ENCODE results near the gene ANTXR1. TPM values are rescaled to one million over a fixed set of nuclear protein-coding genes. Genes with fewer than 3 reads are reported as not detected.

ANTXR1 gene
- total RNA-seq, 2 donors from 2014 or later, result not detected

DNA sequence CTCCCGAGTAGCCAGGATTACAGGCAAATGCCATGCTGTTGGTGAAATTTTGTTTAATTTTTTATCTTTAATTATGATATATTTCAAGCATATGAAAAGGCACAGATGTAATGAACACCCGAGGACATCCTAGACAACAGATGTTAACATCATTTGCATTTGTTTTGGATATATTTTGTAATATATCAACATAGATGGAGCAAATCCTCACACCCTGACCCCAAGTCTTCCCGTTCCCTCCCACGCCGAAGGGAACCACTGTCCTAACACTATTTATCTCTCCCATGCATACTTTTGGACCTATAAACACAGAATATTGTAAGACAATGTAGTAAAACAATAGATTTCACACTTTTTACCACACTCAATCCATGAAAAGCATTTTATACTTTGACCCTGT is 274.6 kb downstream of the ANTXR1 start:
- no peak for ATAC-seq
- Mint-ChIP-seq H3K36me3 (no peaks in the 10 kb centered on the region), H3K27ac (no peak overlapping the region), H3K9me3 (no peaks in the 10 kb centered on the region)
- no peak for DNase-seq (ENCODE audit: low spot score in 2 of 2)

DNA sequence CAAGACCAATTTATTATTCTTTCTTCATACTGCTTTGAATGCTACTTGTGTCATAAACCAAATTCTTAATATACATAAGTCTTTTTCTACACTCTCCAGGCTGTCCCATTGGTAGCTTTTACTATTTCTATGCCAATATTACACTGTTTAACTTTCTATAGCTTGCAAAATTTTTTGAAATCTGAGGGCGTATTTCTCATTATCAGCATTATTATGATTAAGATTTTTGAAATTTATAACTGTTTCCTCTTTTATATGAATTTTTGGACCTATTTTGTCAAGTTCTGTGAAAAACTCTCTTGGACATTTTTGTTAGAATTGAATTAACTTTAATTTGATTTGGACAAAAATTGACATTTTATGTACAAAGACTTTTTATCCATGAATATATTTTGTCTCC is 275.4 kb downstream of the ANTXR1 start:
- no peaks in the 10 kb centered on the region for H3K36me3 Mint-ChIP-seq
- DNase-seq (ENCODE audit: low spot score in 2 of 2), result no peak
- no peak for ATAC-seq
- H3K9me3 Mint-ChIP-seq, result no peaks in the 10 kb centered on the region
- H3K27ac Mint-ChIP-seq, result no peak overlapping the region

DNA sequence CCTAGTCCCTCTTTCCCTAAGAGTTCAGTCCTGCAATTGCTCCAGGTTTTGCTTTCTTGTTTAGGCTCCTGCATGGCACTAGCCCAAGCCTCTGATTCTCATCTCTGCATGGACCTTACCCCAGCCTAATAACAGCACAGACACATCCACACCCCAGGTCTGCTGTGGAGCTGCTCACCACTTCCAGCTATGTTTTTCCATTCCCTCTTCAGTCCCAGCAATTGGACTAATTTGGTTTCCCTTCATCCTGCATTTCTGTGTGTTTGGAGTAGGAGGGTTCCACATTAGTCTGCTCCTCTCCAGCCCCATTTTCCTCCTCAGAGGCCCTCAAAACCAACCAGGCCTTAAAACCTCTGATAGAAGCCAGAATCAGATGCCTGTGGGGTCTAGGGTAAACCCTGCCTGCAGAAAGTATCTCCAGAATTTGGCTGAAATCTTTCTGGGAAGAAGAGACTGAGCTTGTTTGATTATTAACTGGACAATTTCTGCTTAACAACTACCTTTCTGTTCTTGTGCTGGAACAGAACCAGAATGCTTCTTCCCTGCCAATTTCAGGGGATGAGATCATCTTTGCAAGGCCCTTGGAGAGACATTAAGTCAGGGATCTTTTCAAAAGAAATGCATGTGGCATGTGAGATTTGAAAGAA is 278.1 kb downstream of the ANTXR1 start:
- H3K27ac Mint-ChIP-seq, result no peak overlapping the region
- DNase-seq (ENCODE audit: low spot score in 2 of 2), result no peak
- no peak for ATAC-seq
- no peaks in the 10 kb centered on the region for H3K36me3 Mint-ChIP-seq
- no peaks in the 10 kb centered on the region for H3K9me3 Mint-ChIP-seq

DNA sequence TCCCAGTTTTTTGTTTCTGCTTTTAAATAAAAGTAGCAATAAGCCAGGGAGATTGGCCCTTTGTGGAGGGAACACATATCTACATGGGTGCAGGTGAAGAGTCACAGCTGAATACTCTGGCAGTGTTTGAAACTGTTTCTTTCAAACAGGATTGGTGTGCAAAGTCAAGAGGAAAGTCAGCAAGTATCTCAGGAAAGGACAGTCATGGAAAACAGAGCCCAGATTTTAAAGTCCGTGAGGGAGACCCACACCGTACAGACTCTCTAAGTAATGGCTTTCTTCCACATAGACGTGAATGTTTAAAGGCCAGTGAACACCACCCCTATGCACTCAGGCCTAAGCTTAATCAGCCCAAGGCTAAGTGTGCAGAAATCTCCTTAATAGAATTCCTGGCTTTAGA is 278.7 kb downstream of the ANTXR1 start:
- H3K36me3 Mint-ChIP-seq, result no peaks in the 10 kb centered on the region
- DNase-seq (ENCODE audit: low spot score in 2 of 2), result no peak
- no peaks in the 10 kb centered on the region for H3K9me3 Mint-ChIP-seq
- no peak overlapping the region for H3K27ac Mint-ChIP-seq
- ATAC-seq, result no peak

DNA sequence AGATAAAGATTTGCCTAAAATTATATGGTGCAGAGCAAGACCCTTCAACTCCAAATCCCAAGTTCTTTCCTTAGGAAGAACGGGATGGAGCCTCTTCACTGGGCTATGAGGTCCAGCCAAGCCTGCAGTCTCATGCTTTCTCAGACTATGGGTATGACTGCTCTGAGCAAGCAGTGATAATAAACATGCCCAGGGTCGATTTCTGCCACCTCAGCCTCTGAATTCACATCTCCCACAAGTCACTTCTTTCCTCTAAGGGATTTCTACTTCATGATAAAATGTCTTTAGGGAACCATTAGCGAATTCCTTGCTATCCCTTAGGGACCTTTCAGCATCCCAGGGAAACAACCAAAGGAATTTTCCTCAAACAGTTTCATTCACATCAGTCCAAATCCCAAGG is 279.3 kb downstream of the ANTXR1 start:
- Mint-ChIP-seq H3K36me3 (no peaks in the 10 kb centered on the region), H3K9me3 (no peaks in the 10 kb centered on the region), H3K27ac (no peak overlapping the region)
- ATAC-seq, result no peak
- no peak for DNase-seq (ENCODE audit: low spot score in 2 of 2)

DNA sequence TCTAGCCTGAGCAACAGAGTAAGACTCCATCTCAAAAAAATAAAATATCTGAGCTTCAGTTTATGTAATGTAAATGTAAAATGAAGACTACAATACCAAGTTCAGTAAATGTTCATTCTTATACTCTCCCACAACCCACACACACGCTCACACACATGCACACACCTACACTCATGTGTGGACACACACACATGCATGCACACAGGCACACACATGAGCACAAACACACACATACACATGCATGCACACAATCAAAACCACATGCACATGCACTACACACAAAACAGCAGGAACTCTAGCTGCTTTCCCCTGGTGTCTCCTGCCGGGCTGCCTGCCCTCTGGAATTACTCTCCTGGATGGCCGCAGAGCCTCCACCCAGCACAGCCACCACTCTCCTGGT is 283.4 kb downstream of the ANTXR1 start:
- Mint-ChIP-seq H3K36me3 (no peaks in the 10 kb centered on the region), H3K27ac (no peak overlapping the region), H3K9me3 (no peaks in the 10 kb centered on the region)
- DNase-seq (ENCODE audit: low spot score in 2 of 2) (no peak), ATAC-seq (no peak)

DNA sequence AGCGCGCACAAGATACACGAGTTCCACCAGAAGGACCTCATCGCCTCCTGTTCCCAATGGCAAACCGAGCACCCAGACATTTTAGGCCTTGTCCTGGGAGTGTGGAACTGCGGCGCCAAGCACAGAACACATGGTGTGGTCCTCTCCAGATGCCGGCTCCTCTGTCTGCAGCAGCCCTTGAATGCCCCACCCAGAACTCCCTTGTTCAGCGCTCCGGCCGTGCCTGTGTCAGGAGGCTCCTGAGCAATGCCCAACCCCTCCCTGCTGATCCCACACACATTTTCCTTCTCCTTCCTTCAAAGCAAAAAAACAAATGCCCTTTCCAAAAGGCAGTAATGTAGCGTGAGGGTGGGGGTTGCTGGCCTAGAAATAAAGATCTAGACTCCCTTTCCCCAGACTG is 284.2 kb downstream of the ANTXR1 start:
- ATAC-seq (no peak), DNase-seq (ENCODE audit: low spot score in 2 of 2) (no peak)
- H3K27ac Mint-ChIP-seq, result no peak overlapping the region
- no peaks in the 10 kb centered on the region for H3K9me3 Mint-ChIP-seq
- no peaks in the 10 kb centered on the region for H3K36me3 Mint-ChIP-seq

DNA sequence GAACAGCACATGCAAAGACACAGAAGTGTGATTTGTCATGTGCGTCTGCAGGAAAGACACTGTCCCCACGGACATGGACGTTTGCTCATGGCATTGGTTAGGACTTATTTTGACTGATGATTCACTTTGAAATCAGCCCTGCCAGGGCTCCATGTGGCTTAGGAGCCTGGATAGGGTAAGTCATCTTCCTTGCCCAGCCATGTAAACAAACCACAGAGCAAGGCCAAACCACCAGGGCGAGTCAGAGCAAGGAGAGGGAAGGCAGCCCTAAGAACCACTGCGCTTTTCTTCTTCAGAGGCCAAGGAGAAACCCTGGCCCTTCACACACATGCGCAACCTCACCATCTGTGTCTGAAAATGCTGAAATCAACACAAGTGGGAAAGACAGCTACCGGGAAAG is 285.3 kb downstream of the ANTXR1 start:
- no peak for DNase-seq (ENCODE audit: low spot score in 2 of 2)
- Mint-ChIP-seq H3K36me3 (no peaks in the 10 kb centered on the region), H3K27ac (no peak overlapping the region), H3K9me3 (no peaks in the 10 kb centered on the region)
- ATAC-seq, result peak in 1 of 2 donors; percentile 58

DNA sequence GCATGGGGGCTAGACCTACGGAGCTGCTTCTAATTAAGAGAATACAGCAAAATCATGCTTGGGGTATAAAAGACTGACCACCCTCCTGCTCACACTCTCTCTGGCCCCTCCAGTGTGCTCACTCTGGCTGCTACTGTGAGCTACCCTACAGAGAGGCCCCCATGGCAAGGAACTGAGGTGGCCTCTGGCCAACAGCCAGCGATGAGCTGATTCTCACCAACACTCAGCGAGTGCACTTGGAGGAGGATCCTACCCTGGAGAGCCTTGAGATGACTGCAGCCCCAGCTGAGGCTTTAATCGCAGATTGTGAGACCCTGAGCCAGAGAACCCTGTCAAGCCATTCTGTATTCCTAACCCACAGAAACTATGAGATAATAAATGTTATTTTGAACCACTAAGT is 285.9 kb downstream of the ANTXR1 start:
- Mint-ChIP-seq H3K36me3 (peaks cover 1% of the 10 kb centered on the region in 2 donors), H3K27ac (no peak overlapping the region), H3K9me3 (no peaks in the 10 kb centered on the region)
- ATAC-seq, result no peak
- DNase-seq (ENCODE audit: low spot score in 2 of 2), result no peak

Other genes with a start within 250 kb of the ANTXR1 start
- gene BMP10, start 141.8 kb upstream of the ANTXR1 start, total RNA-seq, result not detected
- not detected for gene GKN2, start 60.3 kb upstream of the ANTXR1 start, total RNA-seq
- gene GKN1, start 38.5 kb upstream of the ANTXR1 start, total RNA-seq, result not detected